Progenitor cell of endocrine pancreas (in vitro differentiated cells): ENCODE results near the gene HOXD12. TPM values are rescaled to one million over a fixed set of nuclear protein-coding genes. Genes with fewer than 3 reads are reported as not detected.

ENCODE experiments used
- DNase-seq: peaks from one replicate; pipeline ENCODE4 v3.0.0; 2021; ENCODE audit warnings: low spot score; ENCODE audit not compliant: unreplicated experiment
- H3K27ac Mint-ChIP-seq: 2 replicates; pipeline ENCODE4 v1.8.0; 2021; ENCODE audit warnings: mild to moderate bottlenecking, moderate library complexity, mixed read lengths
- H3K27me3 Mint-ChIP-seq: 2 replicates; pipeline ENCODE4 v1.8.0; 2021; ENCODE audit warnings: mixed read lengths
- H3K36me3 Mint-ChIP-seq: 2 replicates; pipeline ENCODE4 v1.8.0; 2022; ENCODE audit warnings: mixed read lengths; ENCODE audit not compliant: insufficient read depth
- H3K4me1 Mint-ChIP-seq: 2 replicates; pipeline ENCODE4 v1.8.0; 2021; ENCODE audit warnings: low read depth, mixed read lengths
- H3K4me3 Mint-ChIP-seq: 2 replicates; pipeline ENCODE4 v1.8.0; 2021; ENCODE audit warnings: low read depth, mild to moderate bottlenecking, moderate library complexity, mixed read lengths
- H3K9me3 Mint-ChIP-seq: 2 replicates; pipeline ENCODE4 v1.8.0; 2021; ENCODE audit warnings: low read depth, mixed read lengths
- total RNA-seq: library from RNA; stranded (reverse); gene quantifications from 2 replicates; pipeline ENCODE4 v1.2.1, GENCODE V29; 2021
- TF ChIP-seq, protein P1 (sequence below): fragments of 200-600 bp; sonication (generic); IDR thresholded peaks from one replicate; pipeline ENCODE4 v1.5.0; 2021; ENCODE audit warnings: antibody characterized with exemption, mild to moderate bottlenecking; ENCODE audit not compliant: unreplicated experiment

Gene HOXD12
- total RNA-seq, 1 donor from 2014 or later: not detected

DNA sequence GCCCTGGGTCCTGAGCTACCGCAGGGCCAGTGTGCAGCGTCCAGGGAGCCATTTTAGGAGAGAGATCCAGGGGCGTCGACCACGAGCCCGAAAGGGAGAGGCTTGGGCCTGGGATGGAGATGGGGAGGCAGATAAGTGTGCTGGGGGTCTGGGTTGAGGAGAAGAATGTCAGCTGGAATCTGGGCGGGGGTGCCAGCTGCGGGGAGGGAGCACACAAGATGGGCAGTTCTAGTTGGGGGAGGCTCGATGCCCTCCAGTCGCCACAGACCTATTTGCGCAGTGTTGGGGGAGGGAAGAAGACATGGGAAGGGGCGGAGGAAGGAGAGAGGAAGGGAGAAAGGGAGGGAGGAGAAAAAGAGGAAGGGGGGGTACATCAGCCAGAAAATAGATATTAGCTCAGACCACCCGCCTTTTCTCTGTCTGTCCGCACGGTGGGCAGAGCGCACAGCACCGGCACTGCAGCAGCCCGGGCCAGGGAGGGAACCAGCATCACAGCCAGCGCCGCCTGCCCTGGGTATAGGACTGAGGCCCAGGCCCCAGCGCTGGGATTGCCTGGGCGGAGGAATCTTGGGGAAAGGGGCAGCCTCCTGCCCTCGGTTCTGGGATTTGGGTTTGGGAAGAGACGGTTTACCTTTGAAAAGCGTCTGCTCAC, 5.6 kb downstream of the HOXD12 start:
- no peaks in the 10 kb centered on the region for H3K9me3 Mint-ChIP-seq
- no peaks in the 10 kb centered on the region for H3K36me3 Mint-ChIP-seq
- DNase-seq: no peak
- H3K27me3 Mint-ChIP-seq: peaks cover 90% of the 10 kb centered on the region
- TF ChIP-seq, protein P1, sequence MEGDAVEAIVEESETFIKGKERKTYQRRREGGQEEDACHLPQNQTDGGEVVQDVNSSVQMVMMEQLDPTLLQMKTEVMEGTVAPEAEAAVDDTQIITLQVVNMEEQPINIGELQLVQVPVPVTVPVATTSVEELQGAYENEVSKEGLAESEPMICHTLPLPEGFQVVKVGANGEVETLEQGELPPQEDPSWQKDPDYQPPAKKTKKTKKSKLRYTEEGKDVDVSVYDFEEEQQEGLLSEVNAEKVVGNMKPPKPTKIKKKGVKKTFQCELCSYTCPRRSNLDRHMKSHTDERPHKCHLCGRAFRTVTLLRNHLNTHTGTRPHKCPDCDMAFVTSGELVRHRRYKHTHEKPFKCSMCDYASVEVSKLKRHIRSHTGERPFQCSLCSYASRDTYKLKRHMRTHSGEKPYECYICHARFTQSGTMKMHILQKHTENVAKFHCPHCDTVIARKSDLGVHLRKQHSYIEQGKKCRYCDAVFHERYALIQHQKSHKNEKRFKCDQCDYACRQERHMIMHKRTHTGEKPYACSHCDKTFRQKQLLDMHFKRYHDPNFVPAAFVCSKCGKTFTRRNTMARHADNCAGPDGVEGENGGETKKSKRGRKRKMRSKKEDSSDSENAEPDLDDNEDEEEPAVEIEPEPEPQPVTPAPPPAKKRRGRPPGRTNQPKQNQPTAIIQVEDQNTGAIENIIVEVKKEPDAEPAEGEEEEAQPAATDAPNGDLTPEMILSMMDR: no peak
- peak overlapping the region; percentile 38 for H3K27ac Mint-ChIP-seq
- H3K4me1 Mint-ChIP-seq: peaks cover 3% of the 10 kb centered on the region
- H3K4me3 Mint-ChIP-seq: no peak overlapping the region

DNA sequence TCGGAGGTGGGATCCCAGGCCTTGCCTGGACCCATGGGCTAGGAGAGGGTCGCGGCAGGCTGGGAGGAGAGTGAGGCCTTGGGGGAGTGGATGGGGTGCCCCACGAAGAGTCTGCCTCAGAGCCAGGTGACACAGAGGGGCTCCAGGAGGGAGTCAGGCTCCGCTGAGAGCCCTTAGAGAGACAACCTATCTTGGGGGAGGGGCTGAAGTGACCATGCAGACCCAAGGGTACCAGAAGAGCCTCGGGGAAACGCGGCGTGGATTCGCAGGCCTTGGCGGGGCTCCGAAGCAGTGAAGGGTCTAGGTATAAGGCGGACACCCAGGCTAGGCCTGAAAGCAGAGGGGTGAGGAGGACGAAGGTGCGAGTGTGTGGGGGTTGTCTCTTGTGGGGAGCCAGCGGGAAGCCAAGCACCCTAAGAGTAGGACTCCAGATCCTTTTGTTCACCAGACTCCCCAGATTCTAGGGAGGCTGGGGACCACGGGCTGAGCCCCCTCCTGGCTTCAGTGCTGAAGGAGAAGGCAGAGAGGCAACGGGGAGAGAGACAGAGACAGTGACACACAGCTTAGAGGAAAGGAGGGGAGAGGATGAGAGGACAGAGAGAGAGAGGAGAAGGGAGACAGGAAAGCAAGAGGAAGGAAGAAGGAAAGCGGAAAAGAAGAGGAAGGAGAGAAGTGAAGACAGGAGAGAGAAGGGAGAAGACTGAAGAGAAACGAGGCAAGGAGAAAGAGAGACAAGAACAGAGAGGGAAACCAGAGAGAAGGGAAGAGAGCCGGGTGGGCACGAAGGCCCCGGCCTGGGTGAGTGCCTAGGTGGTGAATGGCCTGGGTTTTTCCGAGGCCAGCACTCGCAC, 6.4 kb downstream of the HOXD12 start:
- H3K4me3 Mint-ChIP-seq: no peak overlapping the region
- H3K27me3 Mint-ChIP-seq: peaks cover 90% of the 10 kb centered on the region
- no peak for DNase-seq
- TF ChIP-seq, protein P1: no peak
- H3K4me1 Mint-ChIP-seq: peaks cover 3% of the 10 kb centered on the region
- no peaks in the 10 kb centered on the region for H3K36me3 Mint-ChIP-seq
- no peaks in the 10 kb centered on the region for H3K9me3 Mint-ChIP-seq
- H3K27ac Mint-ChIP-seq: peak overlapping the region; percentile 71

DNA sequence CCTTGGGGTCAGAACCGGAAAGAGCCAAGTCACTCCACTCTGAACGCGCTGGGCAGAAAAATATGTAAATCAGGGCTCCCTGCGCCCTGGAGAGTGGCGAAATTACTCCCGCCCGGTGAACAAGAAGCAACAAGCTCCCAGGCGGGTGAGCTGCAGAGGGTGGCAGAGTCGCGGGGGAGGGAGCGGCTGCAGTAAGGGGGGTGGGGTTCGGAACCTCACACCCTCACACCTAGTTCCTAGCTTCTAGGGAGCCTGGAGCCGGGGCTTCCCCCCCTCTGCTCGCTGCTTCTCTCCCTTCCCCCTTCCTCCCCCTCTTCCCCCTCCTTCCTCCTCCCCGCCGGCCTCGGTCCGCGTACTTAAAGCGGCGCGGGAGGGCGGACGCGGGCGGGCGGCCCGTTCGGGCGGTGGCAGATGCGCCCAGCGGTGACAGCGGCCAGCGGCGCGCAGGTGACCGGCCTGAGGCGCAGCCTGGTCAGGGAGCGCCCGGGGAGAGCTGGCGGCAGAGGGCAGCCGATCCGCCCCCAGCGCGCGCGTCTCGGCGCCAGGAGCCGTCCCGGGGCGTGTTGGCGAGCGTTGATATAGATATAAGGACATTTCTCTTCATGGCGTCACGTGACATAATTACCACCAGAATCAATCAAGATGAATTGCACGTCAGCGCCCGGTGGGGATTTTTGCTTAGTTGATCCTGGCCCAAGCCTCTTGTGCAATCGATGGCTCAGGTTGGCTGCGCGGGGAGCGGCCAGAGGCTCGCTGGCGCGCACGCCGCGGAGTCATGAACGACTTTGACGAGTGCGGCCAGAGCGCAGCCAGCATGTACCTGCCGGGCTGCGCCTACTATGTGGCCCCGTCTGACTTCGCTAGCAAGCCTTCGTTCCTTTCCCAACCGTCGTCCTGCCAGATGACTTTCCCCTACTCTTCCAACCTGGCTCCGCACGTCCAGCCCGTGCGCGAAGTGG, 7.3 kb downstream of the HOXD12 start, which contains the start of gene HOXD11:
TSS of gene HOXD11 (plus strand) at position 700 of the 959 bp plus-strand sequence. CDS start at position 776, 76 bp downstream.
- peaks cover 90% of the 10 kb centered on the region for H3K27me3 Mint-ChIP-seq
- no peaks in the 10 kb centered on the region for H3K36me3 Mint-ChIP-seq
- TF ChIP-seq, protein P1: no peak
- no peaks in the 10 kb centered on the region for H3K9me3 Mint-ChIP-seq
- H3K27ac Mint-ChIP-seq: peak within 1 kb of the TSS; percentile 71
- DNase-seq: no peak
- peak within 1 kb of the TSS; percentile 1 for H3K4me3 Mint-ChIP-seq
- peaks cover 3% of the 10 kb centered on the region for H3K4me1 Mint-ChIP-seq

DNA sequence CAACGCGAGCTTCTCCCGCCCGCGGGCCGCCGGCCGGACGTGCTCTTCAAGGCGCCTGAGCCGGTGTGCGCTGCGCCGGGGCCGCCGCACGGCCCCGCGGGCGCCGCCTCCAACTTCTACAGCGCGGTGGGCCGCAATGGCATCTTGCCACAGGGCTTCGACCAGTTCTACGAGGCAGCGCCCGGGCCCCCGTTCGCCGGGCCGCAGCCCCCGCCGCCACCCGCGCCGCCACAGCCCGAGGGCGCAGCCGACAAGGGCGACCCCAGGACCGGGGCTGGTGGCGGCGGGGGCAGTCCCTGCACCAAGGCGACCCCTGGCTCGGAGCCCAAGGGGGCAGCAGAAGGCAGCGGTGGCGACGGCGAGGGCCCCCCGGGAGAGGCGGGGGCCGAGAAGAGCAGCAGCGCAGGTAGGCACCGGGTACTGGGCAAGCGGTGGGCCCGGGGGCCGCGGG, 8.2 kb downstream of the HOXD12 start:
- Mint-ChIP-seq H3K4me3 (no peak overlapping the region), H3K4me1 (peaks cover 3% of the 10 kb centered on the region), H3K36me3 (no peaks in the 10 kb centered on the region), H3K27me3 (peaks cover 90% of the 10 kb centered on the region), H3K9me3 (no peaks in the 10 kb centered on the region), H3K27ac (no peak overlapping the region)
- DNase-seq: no peak
- TF ChIP-seq, protein P1: no peak
